ENCODE data around the gene FCHO1.

GRCh38 chr19:17716309-17716929 lies 34.9 kb upstream of the FCHO1 start:
- TF ChIP-seq, protein P1, sequence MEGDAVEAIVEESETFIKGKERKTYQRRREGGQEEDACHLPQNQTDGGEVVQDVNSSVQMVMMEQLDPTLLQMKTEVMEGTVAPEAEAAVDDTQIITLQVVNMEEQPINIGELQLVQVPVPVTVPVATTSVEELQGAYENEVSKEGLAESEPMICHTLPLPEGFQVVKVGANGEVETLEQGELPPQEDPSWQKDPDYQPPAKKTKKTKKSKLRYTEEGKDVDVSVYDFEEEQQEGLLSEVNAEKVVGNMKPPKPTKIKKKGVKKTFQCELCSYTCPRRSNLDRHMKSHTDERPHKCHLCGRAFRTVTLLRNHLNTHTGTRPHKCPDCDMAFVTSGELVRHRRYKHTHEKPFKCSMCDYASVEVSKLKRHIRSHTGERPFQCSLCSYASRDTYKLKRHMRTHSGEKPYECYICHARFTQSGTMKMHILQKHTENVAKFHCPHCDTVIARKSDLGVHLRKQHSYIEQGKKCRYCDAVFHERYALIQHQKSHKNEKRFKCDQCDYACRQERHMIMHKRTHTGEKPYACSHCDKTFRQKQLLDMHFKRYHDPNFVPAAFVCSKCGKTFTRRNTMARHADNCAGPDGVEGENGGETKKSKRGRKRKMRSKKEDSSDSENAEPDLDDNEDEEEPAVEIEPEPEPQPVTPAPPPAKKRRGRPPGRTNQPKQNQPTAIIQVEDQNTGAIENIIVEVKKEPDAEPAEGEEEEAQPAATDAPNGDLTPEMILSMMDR (optimal IDR thresholded peaks at IDR 0.05 in 1 of 3, IDR thresholded peaks at IDR 0.05 in 1 of 3, conservative IDR thresholded peaks at IDR 0.05 in 1 of 3; ENCODE audit: extremely low read depth in 1 of 3, insufficient read depth in 2 of 3, low read length in 3 of 3), result peak in 2 of 3 experiments; percentile 10 to 26
- no peak for TF ChIP-seq EZH2 (IDR thresholded peaks at IDR 0.05; ENCODE audit: low read length)

Measured in keratinocyte (primary cell).